ENCODE measurements around the gene ZNF564.

DNA sequence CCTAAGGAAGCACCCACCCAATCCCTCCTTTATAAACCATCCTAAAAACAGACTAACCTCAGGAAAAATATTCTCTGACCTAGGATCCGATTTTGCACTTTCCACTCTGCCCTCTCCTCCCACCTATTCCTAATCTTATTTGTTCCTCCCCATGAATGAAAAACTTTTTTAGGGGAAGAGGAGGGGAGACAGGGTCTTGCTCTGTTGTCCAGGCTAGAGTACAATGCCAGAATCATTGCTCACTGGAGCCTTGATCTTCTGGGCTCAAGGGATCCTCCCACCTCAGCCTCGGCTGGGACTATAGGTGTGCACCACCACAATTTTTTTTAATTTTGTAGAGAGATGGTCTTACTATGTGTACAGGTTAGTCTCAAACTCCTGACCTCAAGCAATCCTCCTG is 4.4 kb downstream of the ZNF564 start:
- TF ChIP-seq, protein P1, sequence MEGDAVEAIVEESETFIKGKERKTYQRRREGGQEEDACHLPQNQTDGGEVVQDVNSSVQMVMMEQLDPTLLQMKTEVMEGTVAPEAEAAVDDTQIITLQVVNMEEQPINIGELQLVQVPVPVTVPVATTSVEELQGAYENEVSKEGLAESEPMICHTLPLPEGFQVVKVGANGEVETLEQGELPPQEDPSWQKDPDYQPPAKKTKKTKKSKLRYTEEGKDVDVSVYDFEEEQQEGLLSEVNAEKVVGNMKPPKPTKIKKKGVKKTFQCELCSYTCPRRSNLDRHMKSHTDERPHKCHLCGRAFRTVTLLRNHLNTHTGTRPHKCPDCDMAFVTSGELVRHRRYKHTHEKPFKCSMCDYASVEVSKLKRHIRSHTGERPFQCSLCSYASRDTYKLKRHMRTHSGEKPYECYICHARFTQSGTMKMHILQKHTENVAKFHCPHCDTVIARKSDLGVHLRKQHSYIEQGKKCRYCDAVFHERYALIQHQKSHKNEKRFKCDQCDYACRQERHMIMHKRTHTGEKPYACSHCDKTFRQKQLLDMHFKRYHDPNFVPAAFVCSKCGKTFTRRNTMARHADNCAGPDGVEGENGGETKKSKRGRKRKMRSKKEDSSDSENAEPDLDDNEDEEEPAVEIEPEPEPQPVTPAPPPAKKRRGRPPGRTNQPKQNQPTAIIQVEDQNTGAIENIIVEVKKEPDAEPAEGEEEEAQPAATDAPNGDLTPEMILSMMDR (IDR thresholded peaks at IDR 0.05): no peak
- no peak for TF ChIP-seq POLR2A (IDR thresholded peaks at IDR 0.05)
